Ishikawa (cell line): ENCODE results near the gene DYNLL2.

Experiments
- CEBPB ChIP-seq: IDR thresholded peaks from 2 replicates; pipeline ENCODE4 v1.6.1; 2012
- CREB1 ChIP-seq: IDR thresholded peaks from 2 replicates; pipeline ENCODE4 v1.6.1; 2012; ENCODE audit warnings: low read depth
- EGR1 ChIP-seq: IDR thresholded peaks from 2 replicates; pipeline ENCODE4 v1.6.1; 2012
- EP300 ChIP-seq: IDR thresholded peaks from 2 replicates; pipeline ENCODE4 v1.6.1; 2012; ENCODE audit warnings: borderline replicate concordance
- FOXM1 ChIP-seq: IDR thresholded peaks from 2 replicates; pipeline ENCODE4 v1.6.1; 2012; ENCODE audit warnings: low read depth, borderline replicate concordance
- MAX ChIP-seq: IDR thresholded peaks from 2 replicates; pipeline ENCODE4 v1.6.1; 2012
- NFIC ChIP-seq: IDR thresholded peaks from 2 replicates; pipeline ENCODE4 v1.6.1; 2012
- RAD21 ChIP-seq: IDR thresholded peaks from 2 replicates; pipeline ENCODE4 v1.6.1; 2012; ENCODE audit warnings: low read depth
- REST ChIP-seq: IDR thresholded peaks from 2 replicates; pipeline ENCODE4 v1.6.1; 2012; ENCODE audit warnings: low read depth, mild to moderate bottlenecking
- TAF1 ChIP-seq: IDR thresholded peaks from 2 replicates; pipeline ENCODE4 v1.6.1; 2012; ENCODE audit warnings: low read depth, mild to moderate bottlenecking
- TCF12 ChIP-seq: IDR thresholded peaks from 2 replicates; pipeline ENCODE4 v1.6.1; 2012; ENCODE audit warnings: low read depth
- TEAD4 ChIP-seq: IDR thresholded peaks from 2 replicates; pipeline ENCODE4 v1.6.1; 2012
- USF1 ChIP-seq: IDR thresholded peaks from 2 replicates; pipeline ENCODE4 v1.6.1; 2012
- YY1 ChIP-seq: IDR thresholded peaks from 2 replicates; pipeline ENCODE4 v1.6.1; 2012; ENCODE audit warnings: low read depth
- ZBTB7A ChIP-seq: IDR thresholded peaks from 2 replicates; pipeline ENCODE4 v1.6.1; 2012; ENCODE audit warnings: low read depth

DYNLL2 gene

GRCh38 chr17:58097384-58098088, 14.3 kb downstream of the DYNLL2 start:
- no peak for TF ChIP-seq YY1
- no peak for TF ChIP-seq CREB1
- TF ChIP-seq TAF1, result no peak
- TF ChIP-seq REST, result no peak
- TF ChIP-seq NFIC, result no peak
- TF ChIP-seq EGR1, result no peak
- no peak for TF ChIP-seq CEBPB
- TF ChIP-seq TCF12, result no peak
- TF ChIP-seq MAX, result no peak
- TF ChIP-seq EP300, result no peak
- TF ChIP-seq RAD21, result no peak
- TF ChIP-seq TEAD4, result no peak
- TF ChIP-seq ZBTB7A, result no peak
- TF ChIP-seq USF1, result no peak
- no peak for TF ChIP-seq FOXM1

GRCh38 chr17:58100506-58100905, 17.3 kb downstream of the DYNLL2 start:
- TF ChIP-seq USF1 (no peak), RAD21 (no peak)

GRCh38 chr17:58105093-58105492, 21.9 kb downstream of the DYNLL2 start:
- TF ChIP-seq FOXM1 (no peak), TCF12 (no peak), EGR1 (no peak), TEAD4 (no peak), CREB1 (no peak)

GRCh38 chr17:58107306-58107705, 24.1 kb downstream of the DYNLL2 start:
- TF ChIP-seq CREB1 (no peak), RAD21 (no peak), ZBTB7A (no peak), MAX (no peak), CEBPB (no peak)

GRCh38 chr17:58109197-58109596, 26.0 kb downstream of the DYNLL2 start:
- TF ChIP-seq MAX, result no peak
- peak; percentile 33; the same call in 1 of the 2 replicates for TF ChIP-seq NFIC

GRCh38 chr17:58110012-58110411, 26.8 kb downstream of the DYNLL2 start:
- TF ChIP-seq REST, result peak; percentile 38; the same call in 1 of the 2 replicates
- no peak for TF ChIP-seq TAF1
- TF ChIP-seq TCF12, result no peak
- TF ChIP-seq CEBPB, result no peak
- TF ChIP-seq EGR1, result no peak

GRCh38 chr17:58111676-58112075, 28.5 kb downstream of the DYNLL2 start:
- TF ChIP-seq TEAD4 (no peak), NFIC (no peak), CEBPB (no peak)
